K562 (cell line): ENCODE measurements around the gene TTLL10. TPM values are rescaled to one million over a fixed set of nuclear protein-coding genes. Genes with fewer than 3 reads are reported as not detected.

ENCODE experiments used
- ADNP ChIP-seq: fragments of 200-800 bp; sonication (Bioruptor generic); IDR thresholded peaks from 2 replicates; pipeline ENCODE4 v1.6.1; 2016; ENCODE audit warnings: missing genetic modification characterization, missing compliant biosample characterization
- ATF7 ChIP-seq: fragments of 450-650 bp; IDR thresholded peaks from 2 replicates; pipeline ENCODE4 v1.7.1; 2014; ENCODE audit warnings: mild to moderate bottlenecking, moderate library complexity
- EP300 ChIP-seq: IDR thresholded peaks from 2 replicates; pipeline ENCODE4 v1.6.1; 2012; ENCODE audit warnings: low read length, improper control_type of control experiment
- GABPA ChIP-seq: fragments of 200-800 bp; sonication (Bioruptor generic); conservative IDR thresholded peaks from 2 replicates; pipeline ENCODE4 v1.6.1; 2016; ENCODE audit warnings: low read depth, missing genetic modification characterization, missing compliant biosample characterization
- GABPB1 ChIP-seq: sonication (generic); formaldehyde crosslinking; IDR thresholded peaks from 2 replicates; pipeline ENCODE4 v1.8.0; 2022; ENCODE audit warnings: mild to moderate bottlenecking, missing genetic modification reagents
- GMEB1 ChIP-seq: fragments of 250-450 bp; sonication (Bioruptor Pico); IDR thresholded peaks from 2 replicates; pipeline ENCODE4 v1.4.0; 2020; ENCODE audit warnings: mild to moderate bottlenecking
- HDAC1 ChIP-seq, 2 experiments: fragments of 450-650 bp; IDR thresholded peaks; 2 replicates each; pipeline ENCODE4 v1.6.1; 2016 to 2017; ENCODE audit warnings: inconsistent platforms in 1 of 2, mild to moderate bottlenecking in 1 of 2, moderate library complexity in 1 of 2
- HMG20A ChIP-seq: fragments of 450-650 bp; formaldehyde crosslinking; conservative IDR thresholded peaks from 2 replicates; pipeline ENCODE4 v1.4.0; 2020; ENCODE audit warnings: mild to moderate bottlenecking, mixed read lengths
- MTA1 ChIP-seq: fragments of 450-650 bp; IDR thresholded peaks from 2 replicates; pipeline ENCODE4 v1.6.1; 2017; ENCODE audit warnings: borderline replicate concordance
- MTA2 ChIP-seq: fragments of 450-650 bp; IDR thresholded peaks from 2 replicates; pipeline ENCODE4 v1.6.1; 2016; ENCODE audit warnings: low read depth
- NONO ChIP-seq, 2 experiments: fragments of 200-400 bp in 1 of 2; fragments of 450-650 bp in 1 of 2; formaldehyde crosslinking in 1 of 2; IDR thresholded peaks; 2 replicates each; pipeline ENCODE4 v1.6.1; 2017; ENCODE audit warnings: low read depth in 2 of 2, mild to moderate bottlenecking in 2 of 2, moderate library complexity in 2 of 2, low read length in 1 of 2
- RBM34 ChIP-seq: fragments of 200-400 bp; formaldehyde crosslinking; IDR thresholded peaks from 2 replicates; pipeline ENCODE4 v1.6.1; 2018; ENCODE audit warnings: low read length, borderline replicate concordance; ENCODE audit not compliant: insufficient read depth
- SP1 ChIP-seq: sonication (generic); formaldehyde crosslinking; IDR thresholded peaks from 2 replicates; pipeline ENCODE4 v1.8.1; 2022; ENCODE audit warnings: mild to moderate bottlenecking, missing genetic modification reagents
- TCF3 ChIP-seq: sonication (generic); formaldehyde crosslinking; IDR thresholded peaks from 2 replicates; pipeline ENCODE4 v1.4.0; 2020; ENCODE audit warnings: mild to moderate bottlenecking, missing genetic modification reagents
- YY1 ChIP-seq, 3 experiments: IDR thresholded peaks; 2 replicates each; pipeline ENCODE4 v1.6.1; 2011; ENCODE audit warnings: low read length in 2 of 3, mild to moderate bottlenecking in 2 of 3, moderate library complexity in 2 of 3, borderline replicate concordance in 1 of 3, control low read depth in 1 of 3, low read depth in 1 of 3; ENCODE audit not compliant: insufficient read depth in 3 of 3, insufficient replicate concordance in 2 of 3, control insufficient read depth in 1 of 3, insufficient read length in 1 of 3; ENCODE audit errors: extremely low read depth in 1 of 3
- ZNF444 ChIP-seq: fragments of 250-450 bp; sonication (Bioruptor Pico); IDR thresholded peaks from 2 replicates; pipeline ENCODE4 v1.4.0; 2020; ENCODE audit warnings: mild to moderate bottlenecking, moderate library complexity
- ZNF695 ChIP-seq: fragments of 450-650 bp; formaldehyde crosslinking; IDR thresholded peaks from 2 replicates; pipeline ENCODE4 v1.4.0; 2020; ENCODE audit warnings: mild to moderate bottlenecking, moderate library complexity
- ZNF717 ChIP-seq: fragments of 250-450 bp; sonication (Bioruptor Pico); IDR thresholded peaks from 2 replicates; pipeline ENCODE4 v1.5.0; 2021
- ZNF766 ChIP-seq: fragments of 200-800 bp; sonication (Bioruptor generic); conservative IDR thresholded peaks from 2 replicates; pipeline ENCODE4 v1.6.1; 2016; ENCODE audit warnings: missing genetic modification characterization, missing compliant biosample characterization
- polyA plus RNA-seq, 8 experiments: library from polyadenylated mRNA; depleted of rRNA in 4 of 8; stranded (reverse) in 5 of 8; unstranded in 3 of 8; fragments of >200 nt; fragmentation: Nextera tagmentation in 2 of 8; fragmentation: Illumina TruSeq in 1 of 8; extraction: Ambion mirVana in 2 of 8; extraction: Trizol in 1 of 8; gene quantifications; 2 replicates each; pipeline versions ENCODE4 v1.2.1 to v1.2.3, GENCODE V29; 2011 to 2014; ENCODE audit warnings: inconsistent platforms in 1 of 8, missing spikeins in 1 of 8
- total RNA-seq, 7 experiments: library from RNA; depleted of rRNA in 6 of 7; stranded (reverse); fragments of >200 nt in 6 of 7; fragmentation: Illumina TruSeq in 2 of 7; extraction: Trizol in 2 of 7; gene quantifications; 2 replicates each; pipeline versions ENCODE4 v1.2.1 to v1.2.3, GENCODE V29; 2011 to 2021; ENCODE audit warnings: low replicate concordance in 1 of 7
- TF ChIP-seq, protein P1 (sequence below): sonication (generic); formaldehyde crosslinking; IDR thresholded peaks from 2 replicates; pipeline ENCODE4 v1.8.0; 2023; ENCODE audit warnings: missing genetic modification reagents, mild to moderate bottlenecking, borderline replicate concordance

The TTLL10 gene
- total and polyA plus RNA-seq, 9 of the 15 experiments (the other 6 are each of a cell fraction or from before 2014, with no cell fraction given), result not detected

DNA sequence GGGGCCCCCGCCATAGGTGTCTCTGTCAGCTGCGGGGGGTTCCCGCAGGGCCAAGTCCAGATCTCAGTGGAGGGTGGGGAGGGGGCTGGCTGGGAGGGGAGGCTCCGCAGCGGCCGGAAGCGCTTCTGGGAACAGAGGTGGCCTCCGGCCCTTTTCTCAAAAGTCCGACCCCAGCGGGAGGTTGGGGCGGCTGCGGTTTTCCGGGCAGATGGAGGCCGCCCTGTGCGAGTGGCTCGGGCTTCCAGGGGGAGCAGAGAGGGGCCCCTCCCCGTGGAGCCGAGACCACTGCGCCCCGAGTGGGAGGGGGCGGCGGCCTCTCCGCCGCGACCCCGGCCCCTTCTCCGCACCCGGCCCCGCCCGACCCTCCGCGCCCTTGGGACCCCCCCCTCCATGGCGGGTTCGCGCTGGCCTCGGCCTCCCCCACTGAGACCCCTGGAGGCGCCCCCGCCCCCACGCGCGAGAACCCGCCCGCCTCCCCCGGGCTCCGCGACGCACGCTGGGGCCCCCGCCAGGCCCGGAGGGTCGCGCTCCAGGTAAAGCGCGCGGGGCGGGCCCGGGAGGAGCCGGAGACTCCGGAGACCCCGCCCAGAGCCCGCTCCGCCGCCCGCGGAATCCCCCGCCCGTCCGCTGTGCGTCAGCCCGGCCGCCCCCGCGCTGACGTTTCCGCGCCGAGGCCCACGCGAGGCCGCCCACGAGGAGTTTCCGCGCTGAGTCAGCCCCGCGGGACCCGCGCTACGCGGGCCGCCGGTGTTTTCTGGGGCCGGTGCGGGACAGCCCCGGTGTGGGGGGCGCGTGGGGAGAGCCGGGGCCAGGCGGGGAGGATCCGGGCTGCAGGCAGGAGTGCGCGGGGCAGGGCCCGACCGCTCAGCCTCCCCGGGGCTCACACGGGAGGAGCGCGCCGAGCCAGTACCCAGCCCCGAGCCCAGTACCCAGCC, 27.5 kb downstream of the TTLL10 start (continued):
- TF ChIP-seq ZNF766 (CRISPR knock-in tag) (0 out of 2 replicates have a peak, but pooled peaks have one; percentile 54), MTA1 (0 out of 2 replicates have a peak, but pooled peaks have one; percentile 55), TCF3 (CRISPR knock-in tag) (no peak), RBM34 (no peak), HMG20A (no peak), ZNF444 (no peak), HDAC1 (IDR thresholded peaks at IDR 0.05) (peak in 1 of 2 experiments; percentile 76; a peak in 2 of 4 replicates), EP300 (peak; percentile 18; the same call in 1 of the 2 replicates), GABPB1 (CRISPR knock-in tag) (no peak), SP1 (CRISPR knock-in tag) (peak; percentile 60; the same call in 1 of the 2 replicates), NONO (IDR thresholded peaks at IDR 0.05; ENCODE audit: low read depth in 2 of 2, low read length in 1 of 2) (peak in 1 of 2 experiments; percentile 73; a peak in 1 of 4 replicates), ZNF695 (no peak), ATF7 (peak; percentile 82), GABPA (tag) (peak; percentile 50), ADNP (tag) (no peak), MTA2 (no peak), YY1 (IDR thresholded peaks at IDR 0.05; ENCODE audit: borderline replicate concordance in 1 of 3, control insufficient read depth in 1 of 3, extremely low read depth in 1 of 3, insufficient read depth in 3 of 3, insufficient read length in 1 of 3, insufficient replicate concordance in 2 of 3, low read depth in 1 of 3, low read length in 2 of 3) (peak in 2 of 3 experiments; percentile 17 to 49), GMEB1 (CRISPR knock-in tag) (peak; percentile 90), ZNF717 (CRISPR knock-in tag) (no peak)
- TF ChIP-seq, protein P1, sequence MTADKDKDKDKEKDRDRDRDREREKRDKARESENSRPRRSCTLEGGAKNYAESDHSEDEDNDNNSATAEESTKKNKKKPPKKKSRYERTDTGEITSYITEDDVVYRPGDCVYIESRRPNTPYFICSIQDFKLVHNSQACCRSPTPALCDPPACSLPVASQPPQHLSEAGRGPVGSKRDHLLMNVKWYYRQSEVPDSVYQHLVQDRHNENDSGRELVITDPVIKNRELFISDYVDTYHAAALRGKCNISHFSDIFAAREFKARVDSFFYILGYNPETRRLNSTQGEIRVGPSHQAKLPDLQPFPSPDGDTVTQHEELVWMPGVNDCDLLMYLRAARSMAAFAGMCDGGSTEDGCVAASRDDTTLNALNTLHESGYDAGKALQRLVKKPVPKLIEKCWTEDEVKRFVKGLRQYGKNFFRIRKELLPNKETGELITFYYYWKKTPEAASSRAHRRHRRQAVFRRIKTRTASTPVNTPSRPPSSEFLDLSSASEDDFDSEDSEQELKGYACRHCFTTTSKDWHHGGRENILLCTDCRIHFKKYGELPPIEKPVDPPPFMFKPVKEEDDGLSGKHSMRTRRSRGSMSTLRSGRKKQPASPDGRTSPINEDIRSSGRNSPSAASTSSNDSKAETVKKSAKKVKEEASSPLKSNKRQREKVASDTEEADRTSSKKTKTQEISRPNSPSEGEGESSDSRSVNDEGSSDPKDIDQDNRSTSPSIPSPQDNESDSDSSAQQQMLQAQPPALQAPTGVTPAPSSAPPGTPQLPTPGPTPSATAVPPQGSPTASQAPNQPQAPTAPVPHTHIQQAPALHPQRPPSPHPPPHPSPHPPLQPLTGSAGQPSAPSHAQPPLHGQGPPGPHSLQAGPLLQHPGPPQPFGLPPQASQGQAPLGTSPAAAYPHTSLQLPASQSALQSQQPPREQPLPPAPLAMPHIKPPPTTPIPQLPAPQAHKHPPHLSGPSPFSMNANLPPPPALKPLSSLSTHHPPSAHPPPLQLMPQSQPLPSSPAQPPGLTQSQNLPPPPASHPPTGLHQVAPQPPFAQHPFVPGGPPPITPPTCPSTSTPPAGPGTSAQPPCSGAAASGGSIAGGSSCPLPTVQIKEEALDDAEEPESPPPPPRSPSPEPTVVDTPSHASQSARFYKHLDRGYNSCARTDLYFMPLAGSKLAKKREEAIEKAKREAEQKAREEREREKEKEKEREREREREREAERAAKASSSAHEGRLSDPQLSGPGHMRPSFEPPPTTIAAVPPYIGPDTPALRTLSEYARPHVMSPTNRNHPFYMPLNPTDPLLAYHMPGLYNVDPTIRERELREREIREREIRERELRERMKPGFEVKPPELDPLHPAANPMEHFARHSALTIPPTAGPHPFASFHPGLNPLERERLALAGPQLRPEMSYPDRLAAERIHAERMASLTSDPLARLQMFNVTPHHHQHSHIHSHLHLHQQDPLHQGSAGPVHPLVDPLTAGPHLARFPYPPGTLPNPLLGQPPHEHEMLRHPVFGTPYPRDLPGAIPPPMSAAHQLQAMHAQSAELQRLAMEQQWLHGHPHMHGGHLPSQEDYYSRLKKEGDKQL, result no peak
